ENCODE results near the gene KSR2.
"Not testable (repeated sequence)": the region's sequence is repeated elsewhere in the genome, so short reads cannot be mapped to it uniquely, and the experiment has no call there.

KSR2 gene

GRCh38 chr12:117874842-117875434, 93.9 kb downstream of the KSR2 start:
- no peaks in the 10 kb centered on the region for H3K36me3 ChIP-seq (replicated peaks; ENCODE audit: low read depth, low read length)
- H4K20me1 ChIP-seq (ENCODE audit: insufficient read depth, low read length), result no peaks in the 10 kb centered on the region
- H3K9ac ChIP-seq (ENCODE audit: low read length), result no peak overlapping the region
- peak overlapping the region; percentile 39; the same call in 1 of the 2 replicates for H3K4me2 ChIP-seq (ENCODE audit: low read length)
- H3K27ac ChIP-seq (ENCODE audit: low read length), result no peak overlapping the region
- H3K4me1 ChIP-seq (ENCODE audit: low read length), result no peaks in the 10 kb centered on the region
- peak overlapping the region; percentile 63 for H2AFZ ChIP-seq (ENCODE audit: low read depth, low read length)
- H3K9me3 ChIP-seq (ENCODE audit: insufficient read depth, low read length), result no peaks in the 10 kb centered on the region
- H3K79me2 ChIP-seq (ENCODE audit: low read length), result no peaks in the 10 kb centered on the region
- H3K27me3 ChIP-seq (ENCODE audit: low read depth, low read length), result peaks cover 17% of the 10 kb centered on the region
- H3K4me3 ChIP-seq (ENCODE audit: low read length), result no peak overlapping the region
- TF ChIP-seq CTCF (IDR thresholded peaks at IDR 0.05; ENCODE audit: low read depth, low read length) (peak; percentile 79), EZH2phosphoT487 (IDR thresholded peaks at IDR 0.05; ENCODE audit: low read depth) (no peak)

GRCh38 chr12:117874198-117874597, 94.6 kb downstream of the KSR2 start:
- not testable (repeated sequence) for H3K9ac ChIP-seq (ENCODE audit: low read length)

GRCh38 chr12:117872546-117873169, 96.1 kb downstream of the KSR2 start:
- H3K9me3 ChIP-seq (ENCODE audit: insufficient read depth, low read length), result no peaks in the 10 kb centered on the region
- peaks cover 6% of the 10 kb centered on the region; the same call in 1 of the 2 replicates for H3K27me3 ChIP-seq (ENCODE audit: low read depth, low read length)
- no peaks in the 10 kb centered on the region for H4K20me1 ChIP-seq (ENCODE audit: insufficient read depth, low read length)
- H3K36me3 ChIP-seq (replicated peaks; ENCODE audit: low read depth, low read length), result no peaks in the 10 kb centered on the region
- H3K79me2 ChIP-seq (ENCODE audit: low read length), result no peaks in the 10 kb centered on the region
- H2AFZ ChIP-seq (ENCODE audit: low read depth, low read length), result no peak overlapping the region
- no peaks in the 10 kb centered on the region for H3K4me1 ChIP-seq (ENCODE audit: low read length)
- no peak overlapping the region for H3K4me3 ChIP-seq (ENCODE audit: low read length)
- H3K4me2 ChIP-seq (ENCODE audit: low read length), result no peak overlapping the region
- no peak overlapping the region for H3K9ac ChIP-seq (ENCODE audit: low read length)
- TF ChIP-seq CTCF (IDR thresholded peaks at IDR 0.05; ENCODE audit: low read depth, low read length) (no peak), EZH2phosphoT487 (IDR thresholded peaks at IDR 0.05; ENCODE audit: low read depth) (no peak)
- no peak overlapping the region for H3K27ac ChIP-seq (ENCODE audit: low read length)

More at GRCh38 chr12:117874198-117874597, 94.6 kb downstream of the KSR2 start:
- Histone ChIP-seq H3K27me3 (ENCODE audit: low read depth, low read length) (peaks cover 17% of the 10 kb centered on the region), H2AFZ (ENCODE audit: low read depth, low read length) (0 out of 2 replicates have a peak overlapping the region, but pooled peaks have one; percentile 63)
- H3K79me2 ChIP-seq (ENCODE audit: low read length); H3K4me2 ChIP-seq (ENCODE audit: low read length); H3K9me3 ChIP-seq (ENCODE audit: insufficient read depth, low read length); H3K27ac ChIP-seq (ENCODE audit: low read length); H4K20me1 ChIP-seq (ENCODE audit: insufficient read depth, low read length); H3K36me3 ChIP-seq (replicated peaks; ENCODE audit: low read depth, low read length); H3K4me3 ChIP-seq (ENCODE audit: low read length); H3K4me1 ChIP-seq (ENCODE audit: low read length): not testable (repeated sequence)

- Histone ChIP-seq H3K4me2 (ENCODE audit: low read length) (no peak overlapping the region), H3K9me3 (ENCODE audit: insufficient read depth, low read length) (no peaks in the 10 kb centered on the region), H3K27me3 (ENCODE audit: low read depth, low read length) (no peaks in the 10 kb centered on the region), H3K4me3 (ENCODE audit: low read length) (no peak overlapping the region), H4K20me1 (ENCODE audit: insufficient read depth, low read length) (no peaks in the 10 kb centered on the region), H3K27ac (ENCODE audit: low read length) (no peak overlapping the region), H2AFZ (ENCODE audit: low read depth, low read length) (no peak overlapping the region), H3K9ac (ENCODE audit: low read length) (no peak overlapping the region), H3K79me2 (ENCODE audit: low read length) (no peaks in the 10 kb centered on the region), H3K36me3 (replicated peaks; ENCODE audit: low read depth, low read length) (no peaks in the 10 kb centered on the region), H3K4me1 (ENCODE audit: low read length) (no peaks in the 10 kb centered on the region)
- TF ChIP-seq CTCF (IDR thresholded peaks at IDR 0.05; ENCODE audit: low read depth, low read length) (no peak), EZH2phosphoT487 (IDR thresholded peaks at IDR 0.05; ENCODE audit: low read depth) (no peak)
Measured at GRCh38 chr12:117869551-117869950, 99.2 kb downstream of the KSR2 start.

Measured in OCI-LY3 (cell line).